ENCODE measurements around the gene N4BP2.

N4BP2 gene

DNA sequence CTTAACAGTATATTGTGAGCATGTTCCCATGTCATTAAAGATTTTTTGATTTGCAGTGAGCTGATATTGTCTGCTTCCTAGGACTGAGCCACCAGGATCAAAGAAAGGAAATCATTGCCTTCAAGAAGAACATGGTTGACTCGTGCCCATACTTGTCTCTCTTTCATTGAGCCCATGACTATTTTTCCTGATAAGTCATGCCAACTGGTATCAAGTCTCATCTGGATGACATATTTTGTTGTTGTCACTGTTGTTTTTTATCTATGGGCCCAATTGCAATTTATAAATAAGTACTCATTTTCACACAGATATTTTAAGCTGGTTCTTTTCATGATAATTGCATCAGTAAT is 130.0 kb downstream of the N4BP2 start:
- H3K27ac ChIP-seq: no peak overlapping the region
- TF ChIP-seq ZFX (IDR thresholded peaks at IDR 0.05): no peak
- TF ChIP-seq, protein P1, sequence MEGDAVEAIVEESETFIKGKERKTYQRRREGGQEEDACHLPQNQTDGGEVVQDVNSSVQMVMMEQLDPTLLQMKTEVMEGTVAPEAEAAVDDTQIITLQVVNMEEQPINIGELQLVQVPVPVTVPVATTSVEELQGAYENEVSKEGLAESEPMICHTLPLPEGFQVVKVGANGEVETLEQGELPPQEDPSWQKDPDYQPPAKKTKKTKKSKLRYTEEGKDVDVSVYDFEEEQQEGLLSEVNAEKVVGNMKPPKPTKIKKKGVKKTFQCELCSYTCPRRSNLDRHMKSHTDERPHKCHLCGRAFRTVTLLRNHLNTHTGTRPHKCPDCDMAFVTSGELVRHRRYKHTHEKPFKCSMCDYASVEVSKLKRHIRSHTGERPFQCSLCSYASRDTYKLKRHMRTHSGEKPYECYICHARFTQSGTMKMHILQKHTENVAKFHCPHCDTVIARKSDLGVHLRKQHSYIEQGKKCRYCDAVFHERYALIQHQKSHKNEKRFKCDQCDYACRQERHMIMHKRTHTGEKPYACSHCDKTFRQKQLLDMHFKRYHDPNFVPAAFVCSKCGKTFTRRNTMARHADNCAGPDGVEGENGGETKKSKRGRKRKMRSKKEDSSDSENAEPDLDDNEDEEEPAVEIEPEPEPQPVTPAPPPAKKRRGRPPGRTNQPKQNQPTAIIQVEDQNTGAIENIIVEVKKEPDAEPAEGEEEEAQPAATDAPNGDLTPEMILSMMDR (conservative IDR thresholded peaks at IDR 0.05): no peak

DNA sequence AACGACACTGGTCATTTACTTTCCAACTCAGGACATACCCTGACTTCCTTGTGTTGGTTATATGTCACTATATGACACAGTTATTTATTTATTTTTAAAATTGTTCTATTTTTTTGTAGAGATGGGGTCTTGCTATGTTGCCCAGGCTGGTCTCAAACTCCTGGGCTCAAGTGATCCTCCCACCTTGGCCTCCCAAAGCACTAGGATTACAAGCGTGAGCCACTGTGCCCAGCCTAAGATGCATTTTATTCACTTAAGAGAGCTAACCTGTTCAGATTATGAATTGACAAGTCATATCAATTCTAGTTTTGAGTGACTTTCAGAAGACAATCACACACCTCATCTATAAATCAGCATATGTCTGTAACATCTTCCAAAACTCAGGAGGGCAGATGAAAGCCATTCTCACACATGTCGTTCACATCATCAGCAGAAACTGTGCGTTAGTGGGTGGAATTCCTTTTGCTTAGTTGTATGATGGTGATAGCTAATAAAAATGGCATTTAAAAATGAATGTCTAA is 130.8 kb downstream of the N4BP2 start:
- no peak overlapping the region for H3K27ac ChIP-seq
- TF ChIP-seq ZFX (IDR thresholded peaks at IDR 0.05): no peak
- TF ChIP-seq, protein P1 (conservative IDR thresholded peaks at IDR 0.05): no peak

DNA sequence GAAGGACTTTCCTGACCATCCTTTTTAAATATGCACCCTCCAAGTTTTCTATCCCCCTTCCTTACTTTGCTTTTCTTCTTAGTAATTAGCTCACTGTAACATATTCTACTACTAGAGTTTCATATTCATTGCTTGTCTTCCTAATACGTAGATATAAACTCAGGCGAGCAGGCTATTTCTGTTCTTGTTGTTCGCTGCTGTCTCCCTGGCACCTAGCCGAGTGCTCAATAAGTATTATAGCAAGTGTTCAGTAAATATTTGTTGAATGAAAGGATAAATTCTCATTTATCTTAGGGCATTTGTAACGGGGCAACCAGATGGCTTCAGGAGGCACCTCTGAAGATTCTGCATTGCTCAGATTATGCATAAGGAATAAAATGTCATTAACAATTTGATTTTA is 133.4 kb downstream of the N4BP2 start:
- TF ChIP-seq, protein P1 (conservative IDR thresholded peaks at IDR 0.05): no peak
- no peak for TF ChIP-seq ZFX (IDR thresholded peaks at IDR 0.05)
- peak overlapping the region; percentile 99 for H3K27ac ChIP-seq

DNA sequence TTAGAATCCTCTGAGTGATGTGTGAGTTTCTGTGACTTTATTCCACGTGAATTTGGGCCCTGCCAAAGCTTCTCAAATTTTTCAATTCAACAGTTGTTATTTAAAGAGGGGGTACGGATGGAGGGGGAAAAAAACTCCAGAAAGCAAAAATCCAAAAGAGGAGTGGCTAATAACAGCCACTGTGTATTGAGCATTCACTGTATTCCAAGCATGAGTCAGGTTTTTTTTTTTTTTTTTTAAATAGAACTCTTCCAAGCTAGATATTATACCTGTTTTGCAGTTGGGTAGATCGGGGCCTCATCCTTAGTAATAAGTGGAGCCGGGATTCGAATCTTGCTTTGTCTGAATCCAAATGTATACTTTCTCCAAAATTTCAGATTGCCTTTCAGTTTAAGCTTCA is 133.8 kb downstream of the N4BP2 start:
- TF ChIP-seq ZFX (IDR thresholded peaks at IDR 0.05): no peak
- TF ChIP-seq, protein P1 (conservative IDR thresholded peaks at IDR 0.05): no peak
- peak overlapping the region; percentile 91; the same call in 1 of the 2 replicates for H3K27ac ChIP-seq

DNA sequence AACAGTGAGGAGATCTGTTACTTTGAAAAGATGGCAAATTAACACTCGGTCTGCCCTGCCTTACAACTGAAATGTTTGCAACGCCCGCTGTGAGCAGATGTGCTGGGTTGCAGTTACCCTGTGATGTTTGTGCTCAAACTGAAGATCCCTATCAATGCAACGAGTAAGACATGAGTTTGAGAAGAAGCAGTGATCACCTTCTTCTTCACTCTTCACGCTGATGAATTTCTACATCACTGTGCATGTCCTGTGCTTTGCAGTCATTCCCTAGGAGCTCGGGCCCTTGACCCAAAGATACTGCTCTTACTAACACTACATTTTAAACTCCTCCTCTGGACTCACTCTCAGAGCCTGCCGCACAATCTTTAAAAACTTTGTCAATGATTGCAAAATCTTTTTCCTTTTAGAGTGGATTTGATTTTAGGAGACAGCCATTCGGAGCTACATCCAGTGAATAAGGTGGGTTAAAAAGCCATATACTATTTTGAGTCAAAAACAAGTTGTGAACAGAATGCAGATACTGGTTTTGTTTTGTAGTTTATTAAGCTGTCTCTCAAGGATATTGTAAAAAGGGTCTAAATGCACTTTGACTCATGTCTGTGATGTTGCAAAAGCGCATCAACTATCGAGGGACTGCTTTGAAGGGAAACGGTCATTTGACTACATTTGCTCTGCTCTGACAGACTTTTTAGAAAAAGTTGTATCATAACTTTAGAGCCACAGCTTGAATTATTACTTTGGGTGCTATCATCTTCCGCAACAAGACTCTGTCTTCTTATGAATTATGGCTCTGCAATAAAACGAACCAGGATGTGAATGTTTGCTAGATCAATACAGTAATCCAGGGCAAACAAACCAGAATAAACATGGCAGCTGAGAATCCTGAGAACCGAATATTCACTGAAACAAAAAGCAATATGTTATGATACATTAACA is 134.5 kb downstream of the N4BP2 start:
- no peak for TF ChIP-seq ZFX (IDR thresholded peaks at IDR 0.05)
- TF ChIP-seq, protein P1 (conservative IDR thresholded peaks at IDR 0.05): no peak
- peak overlapping the region; percentile 91; the same call in 1 of the 2 replicates for H3K27ac ChIP-seq

DNA sequence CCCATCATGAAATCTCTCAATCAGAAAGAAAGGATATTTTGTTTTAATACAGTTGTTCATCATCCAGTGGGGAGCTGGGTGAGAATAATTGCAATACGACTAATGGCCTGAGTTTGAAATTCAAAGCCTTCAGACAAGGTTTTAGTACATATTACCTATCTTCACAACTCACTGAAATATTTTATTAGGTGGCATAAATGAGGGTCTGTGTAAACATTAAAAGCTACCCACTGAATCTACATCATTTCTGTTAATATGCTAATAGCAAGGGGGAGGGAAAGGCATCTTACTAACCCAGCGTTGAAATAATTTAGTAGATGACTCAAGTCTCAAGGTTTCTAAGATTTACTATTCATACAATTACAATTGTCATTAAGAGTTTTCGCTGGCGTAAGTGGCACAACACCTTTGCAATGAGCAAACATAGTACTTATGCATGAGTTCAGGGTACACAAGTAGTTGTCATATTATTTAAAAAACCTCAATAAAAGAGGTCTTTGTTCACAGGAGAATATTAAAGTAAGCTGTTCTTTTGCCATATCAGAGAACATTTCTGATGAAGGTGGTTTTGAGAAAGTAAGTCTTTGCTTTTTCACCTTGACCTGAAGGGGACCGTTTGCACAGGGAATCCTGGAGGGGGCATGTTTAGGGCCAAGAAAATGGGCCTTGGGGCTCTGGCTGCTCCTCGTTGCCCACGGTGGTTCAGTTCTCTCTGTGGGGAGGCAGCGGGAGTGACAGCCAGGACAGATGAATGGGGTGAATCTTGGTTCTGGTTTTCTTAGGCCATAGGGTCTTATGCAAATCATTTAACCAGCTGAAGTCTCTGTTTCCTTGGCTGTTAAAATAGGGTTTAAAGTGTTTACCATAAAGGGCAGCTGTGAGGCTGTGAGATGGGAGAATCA is 135.7 kb downstream of the N4BP2 start:
- peak overlapping the region; percentile 95 for H3K27ac ChIP-seq
- TF ChIP-seq, protein P1 (conservative IDR thresholded peaks at IDR 0.05): no peak
- no peak for TF ChIP-seq ZFX (IDR thresholded peaks at IDR 0.05)

Data from C4-2B (cell line).